ENCODE results near the gene MIB1. TPM values are rescaled to one million over a fixed set of nuclear protein-coding genes. Genes with fewer than 3 reads are reported as not detected.
"Not testable (repeated sequence)": the region's sequence is repeated elsewhere in the genome, so short reads cannot be mapped to it uniquely, and the experiment has no call there.

MIB1 gene
- polyA plus RNA-seq = 1 to 10 TPM; 3.7 to 4.0 TPM

- Histone ChIP-seq H3K36me3 (ENCODE audit: control insufficient read depth in 2 of 2, insufficient read depth in 2 of 2, low read length in 1 of 2) (no peaks in the 10 kb centered on the region), H3K4me1 (ENCODE audit: control insufficient read depth in 2 of 2, insufficient read depth in 2 of 2, low read length in 1 of 2) (peaks cover 0 to 3% of the 10 kb centered on the region in 2 donors), H3K27me3 (ENCODE audit: control insufficient read depth in 1 of 2, insufficient read depth in 2 of 2, low read length in 2 of 2) (no peaks in the 10 kb centered on the region), H3K4me3 (ENCODE audit: low read depth in 1 of 2, low read length in 2 of 2) (peak within 1 kb of the TSS; percentile 78 to 82), H3K27ac (ENCODE audit: low read depth in 2 of 2, low read length in 1 of 2) (peak within 1 kb of the TSS; percentile 96 to 97), H3K9me3 (ENCODE audit: control insufficient read depth in 2 of 2, insufficient read depth in 1 of 2, low read depth in 1 of 2, low read length in 1 of 2) (no peaks in the 10 kb centered on the region)
- whole genome bisulfite sequencing, 2 donors = 0% methylated on average over 54 to 76 of the region's 76 CpGs
Measured at GRCh38 chr18:21740538-21741311, at the start of gene MIB1. Gene MIB1, plus strand, starts transcription at chr18:21740792. Its CDS starts 792 bp downstream, at chr18:21741584.

GRCh38 chr18:21693322-21693721 lies 47.3 kb upstream of the MIB1 start:
- H3K4me3 ChIP-seq (ENCODE audit: low read depth in 1 of 2, low read length in 2 of 2) = no peak overlapping the region
- H3K9me3 ChIP-seq (ENCODE audit: control insufficient read depth in 2 of 2, insufficient read depth in 1 of 2, low read depth in 1 of 2, low read length in 1 of 2) = no peaks in the 10 kb centered on the region
- peaks cover 2 to 4% of the 10 kb centered on the region in 2 donors for H3K36me3 ChIP-seq (ENCODE audit: control insufficient read depth in 2 of 2, insufficient read depth in 2 of 2, low read length in 1 of 2)
- H3K27ac ChIP-seq (ENCODE audit: low read depth in 2 of 2, low read length in 1 of 2) = no peak overlapping the region
- WGBS, 2 donors = 83 to 86% methylated on average over 2 of the region's 2 CpGs
- H3K4me1 ChIP-seq (ENCODE audit: control insufficient read depth in 2 of 2, insufficient read depth in 2 of 2, low read length in 1 of 2) = no peaks in the 10 kb centered on the region
- no peaks in the 10 kb centered on the region for H3K27me3 ChIP-seq (ENCODE audit: control insufficient read depth in 1 of 2, insufficient read depth in 2 of 2, low read length in 2 of 2)

GRCh38 chr18:21700528-21701075 lies 40.0 kb upstream of the MIB1 start:
- Histone ChIP-seq H3K27me3 (ENCODE audit: control insufficient read depth in 1 of 2, insufficient read depth in 2 of 2, low read length in 2 of 2) (no peaks in the 10 kb centered on the region), H3K4me3 (ENCODE audit: low read depth in 1 of 2, low read length in 2 of 2) (no peak overlapping the region), H3K27ac (ENCODE audit: low read depth in 2 of 2, low read length in 1 of 2) (no peak overlapping the region), H3K36me3 (ENCODE audit: control insufficient read depth in 2 of 2, insufficient read depth in 2 of 2, low read length in 1 of 2) (peaks cover 0 to 2% of the 10 kb centered on the region in 2 donors), H3K4me1 (ENCODE audit: control insufficient read depth in 2 of 2, insufficient read depth in 2 of 2, low read length in 1 of 2) (no peaks in the 10 kb centered on the region), H3K9me3 (ENCODE audit: control insufficient read depth in 2 of 2, insufficient read depth in 1 of 2, low read depth in 1 of 2, low read length in 1 of 2) (no peaks in the 10 kb centered on the region)
- WGBS, 2 donors = 83 to 93% methylated on average over 6 of the region's 6 CpGs

GRCh38 chr18:21701621-21702020 lies 39.0 kb upstream of the MIB1 start:
- Histone ChIP-seq H3K4me1 (ENCODE audit: control insufficient read depth in 2 of 2, insufficient read depth in 2 of 2, low read length in 1 of 2) (no peaks in the 10 kb centered on the region), H3K9me3 (ENCODE audit: control insufficient read depth in 2 of 2, insufficient read depth in 1 of 2, low read depth in 1 of 2, low read length in 1 of 2) (no peaks in the 10 kb centered on the region), H3K27ac (ENCODE audit: low read depth in 2 of 2, low read length in 1 of 2) (no peak overlapping the region), H3K4me3 (ENCODE audit: low read depth in 1 of 2, low read length in 2 of 2) (no peak overlapping the region), H3K36me3 (ENCODE audit: control insufficient read depth in 2 of 2, insufficient read depth in 2 of 2, low read length in 1 of 2) (peaks cover 0 to 2% of the 10 kb centered on the region in 2 donors), H3K27me3 (ENCODE audit: control insufficient read depth in 1 of 2, insufficient read depth in 2 of 2, low read length in 2 of 2) (no peaks in the 10 kb centered on the region)
- WGBS, 2 donors = 92 to 97% methylated on average over 2 of the region's 2 CpGs

GRCh38 chr18:21702602-21703001 lies 38.0 kb upstream of the MIB1 start:
- Histone ChIP-seq H3K4me1 (ENCODE audit: control insufficient read depth in 2 of 2, insufficient read depth in 2 of 2, low read length in 1 of 2) (no peaks in the 10 kb centered on the region), H3K36me3 (ENCODE audit: control insufficient read depth in 2 of 2, insufficient read depth in 2 of 2, low read length in 1 of 2) (peaks cover 0 to 2% of the 10 kb centered on the region in 2 donors), H3K4me3 (ENCODE audit: low read depth in 1 of 2, low read length in 2 of 2) (peak overlapping the region in 1 of 2 donors; percentile 75), H3K27me3 (ENCODE audit: control insufficient read depth in 1 of 2, insufficient read depth in 2 of 2, low read length in 2 of 2) (no peaks in the 10 kb centered on the region), H3K9me3 (ENCODE audit: control insufficient read depth in 2 of 2, insufficient read depth in 1 of 2, low read depth in 1 of 2, low read length in 1 of 2) (no peaks in the 10 kb centered on the region), H3K27ac (ENCODE audit: low read depth in 2 of 2, low read length in 1 of 2) (no peak overlapping the region)
- 81 to 83% methylated on average over 5 of the region's 5 CpGs for WGBS, 2 donors

- Histone ChIP-seq H3K4me3 (ENCODE audit: low read depth in 1 of 2, low read length in 2 of 2) (peak overlapping the region; percentile 75 to 91), H3K27ac (ENCODE audit: low read depth in 2 of 2, low read length in 1 of 2) (peak overlapping the region; percentile 98 to 99), H3K36me3 (ENCODE audit: control insufficient read depth in 2 of 2, insufficient read depth in 2 of 2, low read length in 1 of 2) (peaks cover 0 to 2% of the 10 kb centered on the region in 2 donors), H3K9me3 (ENCODE audit: control insufficient read depth in 2 of 2, insufficient read depth in 1 of 2, low read depth in 1 of 2, low read length in 1 of 2) (no peaks in the 10 kb centered on the region), H3K27me3 (ENCODE audit: control insufficient read depth in 1 of 2, insufficient read depth in 2 of 2, low read length in 2 of 2) (no peaks in the 10 kb centered on the region), H3K4me1 (ENCODE audit: control insufficient read depth in 2 of 2, insufficient read depth in 2 of 2, low read length in 1 of 2) (no peaks in the 10 kb centered on the region)
- 4 to 5% methylated on average over 17 of the region's 17 CpGs for WGBS, 2 donors
Measured at GRCh38 chr18:21703241-21703820, 37.3 kb upstream of the MIB1 start.

GRCh38 chr18:21704603-21705364 lies 35.8 kb upstream of the MIB1 start, which contains the start of gene ABHD3:
Gene ABHD3, minus strand, starts transcription at chr18:21704774. Its CDS starts 109 bp downstream, at chr18:21704665.
- no peaks in the 10 kb centered on the region for H3K27me3 ChIP-seq (ENCODE audit: control insufficient read depth in 1 of 2, insufficient read depth in 2 of 2, low read length in 2 of 2)
- H3K9me3 ChIP-seq (ENCODE audit: control insufficient read depth in 2 of 2, insufficient read depth in 1 of 2, low read depth in 1 of 2, low read length in 1 of 2) = no peaks in the 10 kb centered on the region
- H3K27ac ChIP-seq (ENCODE audit: low read depth in 2 of 2, low read length in 1 of 2) = peak within 1 kb of the TSS; percentile 98 to 99
- H3K4me3 ChIP-seq (ENCODE audit: low read depth in 1 of 2, low read length in 2 of 2) = peak within 1 kb of the TSS; percentile 75 to 91
- H3K4me1 ChIP-seq (ENCODE audit: control insufficient read depth in 2 of 2, insufficient read depth in 2 of 2, low read length in 1 of 2) = no peaks in the 10 kb centered on the region
- no peaks in the 10 kb centered on the region for H3K36me3 ChIP-seq (ENCODE audit: control insufficient read depth in 2 of 2, insufficient read depth in 2 of 2, low read length in 1 of 2)
- 1 to 2% methylated on average over 60 of the region's 60 CpGs for WGBS, 2 donors

- no peaks in the 10 kb centered on the region for H3K4me1 ChIP-seq (ENCODE audit: control insufficient read depth in 2 of 2, insufficient read depth in 2 of 2, low read length in 1 of 2)
- H3K27me3 ChIP-seq (ENCODE audit: control insufficient read depth in 1 of 2, insufficient read depth in 2 of 2, low read length in 2 of 2) = no peaks in the 10 kb centered on the region
- no peaks in the 10 kb centered on the region for H3K36me3 ChIP-seq (ENCODE audit: control insufficient read depth in 2 of 2, insufficient read depth in 2 of 2, low read length in 1 of 2)
- H3K27ac ChIP-seq (ENCODE audit: low read depth in 2 of 2, low read length in 1 of 2) = no peak overlapping the region
- H3K9me3 ChIP-seq (ENCODE audit: control insufficient read depth in 2 of 2, insufficient read depth in 1 of 2, low read depth in 1 of 2, low read length in 1 of 2) = no peaks in the 10 kb centered on the region
- 98% methylated on average over 21 to 28 of the region's 28 CpGs for WGBS, 2 donors
- no peak overlapping the region for H3K4me3 ChIP-seq (ENCODE audit: low read depth in 1 of 2, low read length in 2 of 2)
Measured at GRCh38 chr18:21706386-21706865, 34.2 kb upstream of the MIB1 start.

- H3K4me1 ChIP-seq (ENCODE audit: control insufficient read depth in 2 of 2, insufficient read depth in 2 of 2, low read length in 1 of 2); H3K9me3 ChIP-seq (ENCODE audit: control insufficient read depth in 2 of 2, insufficient read depth in 1 of 2, low read depth in 1 of 2, low read length in 1 of 2); H3K4me3 ChIP-seq (ENCODE audit: low read depth in 1 of 2, low read length in 2 of 2); H3K36me3 ChIP-seq (ENCODE audit: control insufficient read depth in 2 of 2, insufficient read depth in 2 of 2, low read length in 1 of 2); H3K27me3 ChIP-seq (ENCODE audit: control insufficient read depth in 1 of 2, insufficient read depth in 2 of 2, low read length in 2 of 2); H3K27ac ChIP-seq (ENCODE audit: low read depth in 2 of 2, low read length in 1 of 2): not testable (repeated sequence)
- WGBS, 2 donors = 81 to 82% methylated on average over 7 of the region's 7 CpGs
Measured at GRCh38 chr18:21707130-21707529, 33.5 kb upstream of the MIB1 start.

Measured in esophagus (tissue), 2 donors.